Endothelial cell of umbilical vein (primary cell): ENCODE data around the gene XXYLT1. TPM values are rescaled to one million over a fixed set of nuclear protein-coding genes. Genes with fewer than 3 reads are reported as not detected.

ENCODE experiments used
- BruUV-seq: library from RNA; stranded (reverse); fragments of 400-500 nt; replicated peaks from 2 replicates; lab custom pipeline; 2021; lab: Mats Ljungman, UMichigan
- CTCF ChIA-PET: fragments of 300-600, 350-600 bp; sonication (Branson Sonifier 250); formaldehyde crosslinking; loops from one replicate; lab custom pipeline; 2021; ENCODE audit warnings: antibody characterized with exemption, inconsistent platforms; lab: Charles Lee
- POLR2A ChIA-PET: fragments of 300-600, 350-600 bp; sonication (Branson Sonifier 250); formaldehyde crosslinking; loops from one replicate; lab custom pipeline; 2021; ENCODE audit warnings: antibody characterized with exemption, inconsistent platforms; lab: Charles Lee
- DNase-seq: peaks from one replicate; pipeline ENCODE4 v3.0.0-alpha.2; 2011; ENCODE audit warnings: low read depth, low spot score
- FAIRE-seq: peaks from 2 replicates; lab custom pipeline; 2011; peaks lifted over from hg19 to GRCh38; lab: Jason Lieb, UNC
- H2AFZ ChIP-seq: 2 replicates; pipeline ENCODE4 v1.6.0; 2012; ENCODE audit warnings: low read depth, low read length, control low read depth, inconsistent platforms
- H3K27ac ChIP-seq: 2 replicates; pipeline ENCODE4 v1.5.1; 2011; ENCODE audit warnings: low read depth, mild to moderate bottlenecking, control low read depth, low read length, moderate library complexity; ENCODE audit not compliant: insufficient read depth
- H3K27me3 ChIP-seq, 2 experiments: 2 replicates each; pipeline versions ENCODE4 v1.6.0 to v1.6.1; 2011; ENCODE audit warnings: low read length in 2 of 2, mixed read lengths in 1 of 2; ENCODE audit not compliant: control insufficient read depth in 2 of 2, insufficient read depth in 2 of 2
- H3K36me3 ChIP-seq, 2 experiments: 2 replicates in 1 of 2; 3 replicates in 1 of 2; pipeline ENCODE4 v1.5.1; 2011; ENCODE audit warnings: low read length in 2 of 2, mild to moderate bottlenecking in 1 of 2, moderate library complexity in 1 of 2; ENCODE audit not compliant: control insufficient read depth in 2 of 2, insufficient read depth in 2 of 2; ENCODE audit errors: extremely low read depth in 1 of 2
- H3K4me1 ChIP-seq: 3 replicates; pipeline ENCODE4 v1.5.1; 2011; ENCODE audit warnings: mild to moderate bottlenecking, low read length; ENCODE audit not compliant: control insufficient read depth, insufficient read depth; ENCODE audit errors: extremely low read depth
- H3K4me2 ChIP-seq: 2 replicates; pipeline ENCODE4 v1.6.1; 2011; ENCODE audit warnings: low read length, control low read depth, mixed read lengths; ENCODE audit not compliant: insufficient read depth
- H3K4me3 ChIP-seq, 3 experiments: fragments of 200-600 bp in 1 of 3; sonication (generic), shearing (Covaris generic) in 1 of 3; replicated peaks in 1 of 3; 2 replicates each; pipeline ENCODE4 v1.5.1; 2011 to 2016; ENCODE audit warnings: control low read depth in 3 of 3, low read length in 3 of 3, mild to moderate bottlenecking in 2 of 3, inconsistent platforms in 1 of 3, low read depth in 1 of 3, moderate library complexity in 1 of 3; ENCODE audit not compliant: insufficient read depth in 1 of 3
- H3K79me2 ChIP-seq: 2 replicates; pipeline ENCODE4 v1.6.0; 2012; ENCODE audit warnings: low read length, inconsistent platforms; ENCODE audit not compliant: control insufficient read depth, insufficient read depth
- H3K9ac ChIP-seq: replicated peaks from 2 replicates; pipeline ENCODE3; 2011; ENCODE audit warnings: low read length, control low read depth; ENCODE audit not compliant: insufficient read depth; ENCODE audit errors: extremely low read depth
- H3K9me1 ChIP-seq: replicated peaks from 3 replicates; pipeline ENCODE4 v1.6.0; 2011; ENCODE audit warnings: mild to moderate bottlenecking, low read length; ENCODE audit not compliant: control insufficient read depth, insufficient read depth; ENCODE audit errors: extremely low read depth
- H3K9me3 ChIP-seq: replicated peaks from 2 replicates; pipeline ENCODE4 v1.5.1; 2012; ENCODE audit warnings: low read length, inconsistent platforms; ENCODE audit not compliant: control insufficient read depth, insufficient read depth
- H4K20me1 ChIP-seq: replicated peaks from 2 replicates; pipeline ENCODE3; 2011; ENCODE audit warnings: mild to moderate bottlenecking, low read length; ENCODE audit not compliant: control insufficient read depth, insufficient read depth; ENCODE audit errors: extremely low read depth
- CTCF ChIP-seq, 2 donors: IDR thresholded peaks; 1 replicate in 1 of 2; 2 replicates in 1 of 2; pipeline ENCODE4 v1.5.1; 2011; ENCODE audit warnings: low read length in 2 of 2, mild to moderate bottlenecking in 2 of 2, moderate library complexity in 2 of 2, control low read depth in 1 of 2, inconsistent platforms in 1 of 2, low read depth in 1 of 2; ENCODE audit not compliant: insufficient read depth in 1 of 2; ENCODE audit errors: extremely low read depth in 1 of 2
- EZH2 ChIP-seq: IDR thresholded peaks from 2 replicates; pipeline ENCODE4 v1.6.1; 2012; ENCODE audit warnings: borderline replicate concordance, low read depth, mild to moderate bottlenecking, moderate library complexity, low read length, inconsistent platforms; ENCODE audit not compliant: severe bottlenecking
- FOS ChIP-seq: IDR thresholded peaks from 2 replicates; pipeline ENCODE4 v1.6.1; 2011; ENCODE audit warnings: mild to moderate bottlenecking, low read length, moderate library complexity, borderline replicate concordance; ENCODE audit not compliant: insufficient read depth
- GATA2 ChIP-seq: IDR thresholded peaks from 2 replicates; pipeline ENCODE4 v1.7.0; 2011; ENCODE audit warnings: low read depth, mild to moderate bottlenecking, moderate library complexity, mixed read lengths, low read length; ENCODE audit not compliant: insufficient read length, insufficient read depth
- JUN ChIP-seq: IDR thresholded peaks from 2 replicates; pipeline ENCODE4 v1.6.1; 2011; ENCODE audit warnings: borderline replicate concordance, low read depth; ENCODE audit not compliant: insufficient read length, insufficient read depth
- MAX ChIP-seq: IDR thresholded peaks from 2 replicates; pipeline ENCODE4 v1.6.1; 2011; ENCODE audit not compliant: insufficient read depth, insufficient read length
- MYC ChIP-seq: IDR thresholded peaks from one replicate; pipeline ENCODE4 v1.6.1; 2011; ENCODE audit warnings: mild to moderate bottlenecking, low read depth, low read length
- POLR2A ChIP-seq: IDR thresholded peaks from 2 replicates; pipeline ENCODE4 v1.6.1; 2012; ENCODE audit warnings: low read depth, mild to moderate bottlenecking, control low read depth, low read length
- POLR2AphosphoS5 ChIP-seq: IDR thresholded peaks from 2 replicates; pipeline ENCODE4 v1.6.1; 2012; ENCODE audit warnings: low read depth, mild to moderate bottlenecking, control low read depth, low read length, moderate library complexity; ENCODE audit not compliant: insufficient read depth
- dilution Hi-C: fragments of 300-500 bp; cut with MboI; formaldehyde crosslinking; loops from one replicate; pipeline ENCODE4 v1.15.0; 2019; ENCODE audit warnings: low sequenced_read_pairs; ENCODE audit not compliant: extremely low pct_ligation_motif_present
- intact Hi-C: fragments of 100-400 bp; cut with micrococcal nuclease; formaldehyde crosslinking; loops from one replicate; pipeline ENCODE4 v1.10.0; 2022
- polyA plus RNA-seq, 4 experiments: library from polyadenylated mRNA; depleted of rRNA in 3 of 4; stranded (reverse) in 3 of 4; unstranded in 1 of 4; fragments of >200 nt; gene quantifications; 2 replicates each; pipeline versions ENCODE4 v1.2.1 to v1.2.3, GENCODE V29; 2011 to 2012; ENCODE audit warnings: missing spikeins in 1 of 4
- total RNA-seq: library from RNA; stranded (reverse); gene quantifications from 2 replicates; pipeline ENCODE4 v1.2.3, GENCODE V29; 2021

Gene XXYLT1
- total and polyA plus RNA-seq, 2 donors (not counting 3 experiments of a cell fraction or from before 2014, with no cell fraction given): 54.4 to 78.1 TPM

- Histone ChIP-seq H3K4me3 (no peak overlapping the region), H4K20me1 (no peaks in the 10 kb centered on the region), H3K4me1 (peaks cover 7% of the 10 kb centered on the region), H3K79me2 (no peaks in the 10 kb centered on the region), H3K36me3 (peaks cover 0 to 1% of the 10 kb centered on the region in 2 experiments), H2AFZ (no peak overlapping the region), H3K27ac (no peak overlapping the region), H3K27me3 (no peaks in the 10 kb centered on the region), H3K4me2 (no peak overlapping the region), H3K9me3 (no peaks in the 10 kb centered on the region), H3K9me1 (no peaks in the 10 kb centered on the region), H3K9ac (no peak overlapping the region)
- POLR2A ChIA-PET: no interaction called here
- dilution Hi-C loops: no loop called here
- no peak for FAIRE-seq
- BruUV-seq: no TSS peak
- no peak for TF ChIP-seq MYC
- DNase-seq: no peak
- CTCF ChIA-PET: no interaction called here
- intact Hi-C loops: no loop called here
Measured at GRCh38 chr3:195094191-195094921, 176.6 kb downstream of the XXYLT1 start.

- no peak for DNase-seq
- H3K9me1 ChIP-seq: no peaks in the 10 kb centered on the region
- no peak for FAIRE-seq
- H3K9ac ChIP-seq: no peak overlapping the region
- no peak overlapping the region for H3K27ac ChIP-seq
- peaks cover 7% of the 10 kb centered on the region for H3K4me1 ChIP-seq
- POLR2A ChIA-PET: no interaction called here
- CTCF ChIA-PET: no interaction called here
- H3K36me3 ChIP-seq: peaks cover 0 to 1% of the 10 kb centered on the region in 2 experiments
- no peaks in the 10 kb centered on the region for H3K27me3 ChIP-seq
- H3K9me3 ChIP-seq: no peaks in the 10 kb centered on the region
- no peaks in the 10 kb centered on the region for H3K79me2 ChIP-seq
- intact Hi-C loops (no loop called here), dilution Hi-C loops (no loop called here)
- no TSS peak for BruUV-seq
- H3K4me3 ChIP-seq: no peak overlapping the region
- TF ChIP-seq CTCF (IDR thresholded peaks at IDR 0.05; ENCODE audit: extremely low read depth in 1 of 2, insufficient read depth in 1 of 2, low read depth in 1 of 2, low read length in 2 of 2) (no peak), GATA2 (no peak), MYC (no peak), EZH2 (no peak), POLR2A (no peak), POLR2AphosphoS5 (no peak), MAX (no peak), FOS (no peak), JUN (no peak)
- H2AFZ ChIP-seq: no peak overlapping the region
- no peaks in the 10 kb centered on the region for H4K20me1 ChIP-seq
- no peak overlapping the region for H3K4me2 ChIP-seq
Measured at GRCh38 chr3:195093731-195094130, 177.2 kb downstream of the XXYLT1 start.
